Globus pallidus (tissue), 1 donor: ENCODE measurements around the gene STH.
"Not testable (repeated sequence)": the region's sequence is repeated elsewhere in the genome, so short reads cannot be mapped to it uniquely, and the experiment has no call there.

Source experiments
- DNase-seq: peaks from one replicate; pipeline ENCODE4 v3.0.0-alpha.2; 2015; ENCODE audit warnings: low spot score

Gene STH

GRCh38 chr17:45986056-45986455 is 13.0 kb upstream of the STH start:
- no peak for DNase-seq

- no peak for DNase-seq
These were observed 11.3 kb upstream of the STH start for GRCh38 chr17:45987706-45988105.

GRCh38 chr17:45989759-45990158 is 9.3 kb upstream of the STH start:
- DNase-seq = no peak

DNA sequence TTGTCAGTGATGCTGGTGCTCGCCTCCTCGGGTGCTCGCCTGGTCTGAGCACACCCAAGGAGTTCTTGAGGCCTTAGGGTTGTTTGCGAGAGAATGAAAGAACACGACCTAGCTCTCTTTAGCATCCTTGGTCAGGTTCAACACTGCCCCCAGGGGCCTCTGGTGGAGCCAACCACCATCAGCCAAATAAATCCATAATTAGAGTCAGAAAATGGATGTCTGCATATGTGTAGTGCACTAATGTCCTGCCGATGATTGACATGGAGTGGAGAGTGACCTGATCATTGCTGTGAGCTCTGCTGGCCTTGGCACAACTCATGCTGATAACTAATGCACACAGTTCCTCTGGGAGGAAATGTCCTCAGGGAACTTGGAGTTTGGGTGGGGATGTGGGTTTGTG is 8.2 kb upstream of the STH start:
- no peak for DNase-seq

DNA sequence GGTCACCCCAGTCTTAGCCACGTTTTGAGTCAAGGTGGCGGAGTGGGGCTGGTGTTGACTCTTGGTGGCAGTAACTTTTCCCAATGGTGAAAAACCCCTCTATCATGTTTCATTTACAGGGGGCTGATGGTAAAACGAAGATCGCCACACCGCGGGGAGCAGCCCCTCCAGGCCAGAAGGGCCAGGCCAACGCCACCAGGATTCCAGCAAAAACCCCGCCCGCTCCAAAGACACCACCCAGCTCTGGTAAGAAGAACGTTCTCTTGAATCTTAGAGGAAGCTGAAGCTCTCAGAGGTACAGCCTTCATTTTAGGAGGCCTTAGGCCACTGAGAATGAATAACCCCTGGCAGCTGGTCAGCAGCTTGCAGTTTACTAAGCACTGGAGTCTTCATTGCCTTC is 7.7 kb upstream of the STH start:
- no peak for DNase-seq

GRCh38 chr17:45992175-45992574 is 6.9 kb upstream of the STH start:
- DNase-seq = peak; percentile 41

- DNase-seq = no peak
These were observed 6.1 kb upstream of the STH start for GRCh38 chr17:45992904-45993303.

DNA sequence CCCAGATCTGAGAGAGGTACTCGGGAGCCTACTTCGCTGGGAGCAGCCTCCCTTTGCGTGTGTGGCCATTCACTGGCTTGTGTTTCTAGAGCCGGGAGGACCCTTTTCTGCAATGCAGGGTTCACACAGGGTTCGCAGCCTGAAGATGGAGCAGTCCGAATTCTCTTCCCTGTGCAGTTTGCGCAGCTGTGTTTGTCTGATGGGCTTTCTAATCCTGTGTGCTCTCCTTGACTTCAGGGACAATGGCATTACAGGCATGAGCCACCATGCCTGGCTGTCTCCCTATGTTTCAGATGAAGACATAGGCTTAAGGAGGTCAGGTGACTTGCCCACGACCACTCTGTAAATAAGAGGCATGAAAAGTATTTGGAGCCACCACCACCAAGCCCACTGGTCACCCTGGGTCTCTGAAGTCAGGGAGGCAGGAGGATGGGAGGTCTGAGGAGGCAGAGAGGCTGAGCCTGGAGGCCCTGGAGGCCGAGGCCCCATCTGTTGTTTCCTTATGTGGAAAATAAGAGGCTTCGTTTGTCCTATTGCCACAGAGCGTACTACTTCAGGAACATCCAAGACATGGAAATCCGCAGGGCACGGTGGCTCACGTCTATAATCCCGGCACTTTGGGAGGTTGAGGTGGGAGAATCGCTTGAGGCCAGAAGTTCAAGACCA is 5.0 kb upstream of the STH start:
- no peak for DNase-seq

- DNase-seq = no peak
These were observed 4.1 kb upstream of the STH start for GRCh38 chr17:45994987-45995386.

DNA sequence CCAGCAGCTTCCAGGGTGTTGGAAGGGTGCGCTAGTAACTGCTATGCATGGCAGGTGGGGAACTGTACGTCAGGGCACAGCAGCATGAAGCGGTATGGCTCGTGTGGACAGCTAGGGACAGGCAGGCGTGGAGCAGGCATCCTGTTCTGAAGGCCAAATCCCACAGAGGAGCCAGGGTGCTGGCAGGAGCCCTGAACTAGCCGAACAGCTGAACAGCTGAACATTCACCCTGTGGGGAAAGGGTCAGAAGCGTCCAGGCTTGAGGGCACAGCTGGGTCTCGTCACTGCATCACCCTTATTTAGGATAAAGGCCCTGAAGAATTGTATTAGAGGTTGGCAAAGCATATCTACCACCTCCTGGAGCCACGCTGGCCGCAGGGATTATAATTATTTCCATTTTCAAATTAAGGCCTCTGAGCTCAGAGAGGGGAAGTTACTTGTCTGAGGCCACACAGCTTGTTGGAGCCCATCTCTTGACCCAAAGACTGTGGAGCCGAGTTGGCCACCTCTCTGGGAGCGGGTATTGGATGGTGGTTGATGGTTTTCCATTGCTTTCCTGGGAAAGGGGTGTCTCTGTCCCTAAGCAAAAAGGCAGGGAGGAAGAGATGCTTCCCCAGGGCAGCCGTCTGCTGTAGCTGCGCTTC is 3.3 kb upstream of the STH start:
- DNase-seq = no peak

GRCh38 chr17:45996282-45996937 is 2.6 kb upstream of the STH start:
- DNase-seq = no peak

- DNase-seq = no peak
These were observed 1.9 kb upstream of the STH start for GRCh38 chr17:45997166-45997565.

DNA sequence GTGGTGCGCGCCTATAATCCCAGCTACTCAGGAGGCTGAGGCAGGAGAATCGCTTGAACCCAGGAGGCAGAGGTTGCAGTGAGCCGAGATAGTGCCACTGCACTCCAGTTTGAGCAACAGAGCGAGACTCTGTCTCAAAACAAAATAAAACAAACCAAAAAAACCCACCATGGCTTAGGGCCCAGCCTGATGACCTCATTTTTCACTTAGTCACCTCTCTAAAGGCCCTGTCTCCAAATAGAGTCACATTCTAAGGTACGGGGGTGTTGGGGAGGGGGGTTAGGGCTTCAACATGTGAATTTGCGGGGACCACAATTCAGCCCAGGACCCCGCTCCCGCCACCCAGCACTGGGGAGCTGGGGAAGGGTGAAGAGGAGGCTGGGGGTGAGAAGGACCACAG is 1.4 kb upstream of the STH start:
- no peak for DNase-seq

GRCh38 chr17:45999900-46000290 is 845 bp downstream of the STH start:
- DNase-seq = no peak

DNA sequence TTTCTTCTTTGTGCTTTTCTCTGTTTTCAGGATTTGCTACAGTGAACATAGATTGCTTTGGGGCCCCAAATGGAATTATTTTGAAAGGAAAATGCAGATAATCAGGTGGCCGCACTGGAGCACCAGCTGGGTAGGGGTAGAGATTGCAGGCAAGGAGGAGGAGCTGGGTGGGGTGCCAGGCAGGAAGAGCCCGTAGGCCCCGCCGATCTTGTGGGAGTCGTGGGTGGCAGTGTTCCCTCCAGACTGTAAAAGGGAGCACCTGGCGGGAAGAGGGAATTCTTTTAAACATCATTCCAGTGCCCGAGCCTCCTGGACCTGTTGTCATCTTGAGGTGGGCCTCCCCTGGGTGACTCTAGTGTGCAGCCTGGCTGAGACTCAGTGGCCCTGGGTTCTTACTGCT is 1.2 kb downstream of the STH start:
- no peak for DNase-seq

- no peak for DNase-seq
These were observed 1.7 kb downstream of the STH start for GRCh38 chr17:46000757-46001156.

DNA sequence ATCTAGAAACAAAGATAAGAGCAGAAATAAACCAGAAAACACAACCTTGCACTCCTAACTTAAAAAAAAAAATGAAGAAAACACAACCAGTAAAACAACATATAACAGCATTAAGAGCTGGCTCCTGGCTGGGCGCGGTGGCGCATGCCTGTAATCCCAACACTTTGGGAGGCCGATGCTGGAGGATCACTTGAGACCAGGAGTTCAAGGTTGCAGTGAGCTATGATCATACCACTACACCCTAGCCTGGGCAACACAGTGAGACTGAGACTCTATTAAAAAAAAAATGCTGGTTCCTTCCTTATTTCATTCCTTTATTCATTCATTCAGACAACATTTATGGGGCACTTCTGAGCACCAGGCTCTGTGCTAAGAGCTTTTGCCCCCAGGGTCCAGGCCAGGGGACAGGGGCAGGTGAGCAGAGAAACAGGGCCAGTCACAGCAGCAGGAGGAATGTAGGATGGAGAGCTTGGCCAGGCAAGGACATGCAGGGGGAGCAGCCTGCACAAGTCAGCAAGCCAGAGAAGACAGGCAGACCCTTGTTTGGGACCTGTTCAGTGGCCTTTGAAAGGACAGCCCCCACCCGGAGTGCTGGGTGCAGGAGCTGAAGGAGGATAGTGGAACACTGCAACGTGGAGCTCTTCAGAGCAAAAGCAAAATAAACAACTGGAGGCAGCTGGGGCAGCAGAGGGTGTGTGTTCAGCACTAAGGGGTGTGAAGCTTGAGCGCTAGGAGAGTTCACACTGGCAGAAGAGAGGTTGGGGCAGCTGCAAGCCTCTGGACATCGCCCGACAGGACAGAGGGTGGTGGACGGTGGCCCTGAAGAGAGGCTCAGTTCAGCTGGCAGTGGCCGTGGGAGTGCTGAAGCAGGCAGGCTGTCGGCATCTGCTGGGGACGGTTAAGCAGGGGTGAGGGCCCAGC is 2.6 kb downstream of the STH start:
- DNase-seq = no peak

- peak; percentile 72 for DNase-seq
These were observed 3.4 kb downstream of the STH start for GRCh38 chr17:46002311-46002972.

DNA sequence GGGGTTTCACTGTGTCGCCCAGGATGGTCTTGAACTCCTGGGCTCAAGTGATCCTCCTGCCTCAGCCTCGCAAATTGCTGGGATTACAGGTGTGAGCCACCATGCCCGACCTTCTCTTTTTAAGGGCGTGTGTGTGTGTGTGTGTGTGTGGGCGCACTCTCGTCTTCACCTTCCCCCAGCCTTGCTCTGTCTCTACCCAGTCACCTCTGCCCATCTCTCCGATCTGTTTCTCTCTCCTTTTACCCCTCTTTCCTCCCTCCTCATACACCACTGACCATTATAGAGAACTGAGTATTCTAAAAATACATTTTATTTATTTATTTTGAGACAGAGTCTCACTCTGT is 3.9 kb downstream of the STH start:
- no peak for DNase-seq

- DNase-seq = peak; percentile 88
These were observed 5.1 kb downstream of the STH start for GRCh38 chr17:46003907-46004748.

DNA sequence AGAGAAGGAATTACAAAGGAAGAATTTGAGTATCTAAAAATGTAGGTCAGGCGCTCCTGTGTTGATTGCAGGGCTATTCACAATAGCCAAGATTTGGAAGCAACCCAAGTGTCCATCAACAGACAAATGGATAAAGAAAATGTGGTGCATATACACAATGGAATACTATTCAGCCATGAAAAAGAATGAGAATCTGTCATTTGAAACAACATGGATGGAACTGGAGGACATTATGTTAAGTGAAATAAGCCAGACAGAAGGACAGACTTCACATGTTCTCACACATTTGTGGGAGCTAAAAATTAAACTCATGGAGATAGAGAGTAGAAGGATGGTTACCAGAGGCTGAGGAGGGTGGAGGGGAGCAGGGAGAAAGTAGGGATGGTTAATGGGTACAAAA is 7.0 kb downstream of the STH start:
- not testable (repeated sequence) for DNase-seq
